Measurements from ENCODE around the gene RUVBL1. TPM values are rescaled to one million over a fixed set of nuclear protein-coding genes. Genes with fewer than 3 reads are reported as not detected.

RUVBL1 gene
- total RNA-seq, 1 donor from 2014 or later, result 68.7 TPM

- peak; percentile 32 for DNase-seq (ENCODE audit: low read depth)
- no peaks in the 10 kb centered on the region for H3K36me3 ChIP-seq (ENCODE audit: control insufficient read depth, insufficient read depth, low read length)
- peak within 1 kb of the TSS; percentile 90 for H3K4me3 ChIP-seq (ENCODE audit: low read depth, low read length)
- no peak for TF ChIP-seq CTCF (IDR thresholded peaks at IDR 0.05; ENCODE audit: insufficient read depth, low read length, poor library complexity, severe bottlenecking)
- no peaks in the 10 kb centered on the region for H3K27me3 ChIP-seq (ENCODE audit: control insufficient read depth, insufficient read depth, low read length)
Measured at GRCh38 chr3:128153156-128154041, 29.8 kb upstream of the RUVBL1 start, which contains the start of gene EEFSEC. EEFSEC (plus strand) TSS chr3:128153481; CDS start chr3:128153508, 27 bp downstream.

- Histone ChIP-seq H3K4me3 (ENCODE audit: low read depth, low read length) (peak overlapping the region; percentile 90), H3K27me3 (ENCODE audit: control insufficient read depth, insufficient read depth, low read length) (no peaks in the 10 kb centered on the region), H3K36me3 (ENCODE audit: control insufficient read depth, insufficient read depth, low read length) (no peaks in the 10 kb centered on the region)
- DNase-seq (ENCODE audit: low read depth), result no peak
- no peak for TF ChIP-seq CTCF (IDR thresholded peaks at IDR 0.05; ENCODE audit: insufficient read depth, low read length, poor library complexity, severe bottlenecking)
Measured at GRCh38 chr3:128152419-128153155, 29.0 kb upstream of the RUVBL1 start.

GRCh38 chr3:128151758-128152274, 28.2 kb upstream of the RUVBL1 start:
- H3K36me3 ChIP-seq (ENCODE audit: control insufficient read depth, insufficient read depth, low read length), result no peaks in the 10 kb centered on the region
- no peak for TF ChIP-seq CTCF (IDR thresholded peaks at IDR 0.05; ENCODE audit: insufficient read depth, low read length, poor library complexity, severe bottlenecking)
- H3K27me3 ChIP-seq (ENCODE audit: control insufficient read depth, insufficient read depth, low read length), result no peaks in the 10 kb centered on the region
- no peak for DNase-seq (ENCODE audit: low read depth)
- H3K4me3 ChIP-seq (ENCODE audit: low read depth, low read length), result no peak overlapping the region

GRCh38 chr3:128149650-128150049, 26.0 kb upstream of the RUVBL1 start:
- Histone ChIP-seq H3K36me3 (ENCODE audit: control insufficient read depth, insufficient read depth, low read length) (no peaks in the 10 kb centered on the region), H3K27me3 (ENCODE audit: control insufficient read depth, insufficient read depth, low read length) (peaks cover 3% of the 10 kb centered on the region), H3K4me3 (ENCODE audit: low read depth, low read length) (no peak overlapping the region)
- no peak for TF ChIP-seq CTCF (IDR thresholded peaks at IDR 0.05; ENCODE audit: insufficient read depth, low read length, poor library complexity, severe bottlenecking)
- DNase-seq (ENCODE audit: low read depth), result no peak

- H3K27me3 ChIP-seq (ENCODE audit: control insufficient read depth, insufficient read depth, low read length), result peaks cover 3% of the 10 kb centered on the region
- H3K36me3 ChIP-seq (ENCODE audit: control insufficient read depth, insufficient read depth, low read length), result no peaks in the 10 kb centered on the region
- DNase-seq (ENCODE audit: low read depth), result no peak
- no peak overlapping the region for H3K4me3 ChIP-seq (ENCODE audit: low read depth, low read length)
- TF ChIP-seq CTCF (IDR thresholded peaks at IDR 0.05; ENCODE audit: insufficient read depth, low read length, poor library complexity, severe bottlenecking), result no peak
Measured at GRCh38 chr3:128146201-128146600, 22.6 kb upstream of the RUVBL1 start.
